Stimulated activated CD8-positive, alpha-beta memory T cell treated with anti-CD3 and anti-CD28 coated beads, Interleukin-7, amount 100 ng/mL, for 4 hours (primary cell): Measurements from ENCODE around the gene DYNLT1.
"Not testable (repeated sequence)": the region's sequence is repeated elsewhere in the genome, so short reads cannot be mapped to it uniquely, and the experiment has no call there.

Source experiments
- DNase-seq, 2 donors: peaks; one replicate each; pipeline ENCODE4 v3.0.0-alpha.2; 2020; ENCODE audit warnings: low read depth in 2 of 2

The DYNLT1 gene

GRCh38 chr6:158622545-158623190 is 21.9 kb downstream of the DYNLT1 start:
- DNase-seq, result no peak

- no peak for DNase-seq
Measured at GRCh38 chr6:158621694-158622544, 22.6 kb downstream of the DYNLT1 start.

- DNase-seq, result no peak
Measured at GRCh38 chr6:158620963-158621693, 23.4 kb downstream of the DYNLT1 start.

GRCh38 chr6:158619922-158620801 is 24.4 kb downstream of the DYNLT1 start:
- DNase-seq, result no peak

- not testable (repeated sequence) for DNase-seq
Measured at GRCh38 chr6:158618289-158618688, 26.3 kb downstream of the DYNLT1 start.

- DNase-seq, result not testable (repeated sequence)
Measured at GRCh38 chr6:158614606-158615005, 29.9 kb downstream of the DYNLT1 start.

- DNase-seq, result no peak
Measured at GRCh38 chr6:158611541-158612370, 32.8 kb downstream of the DYNLT1 start.

- DNase-seq, result no peak
Measured at GRCh38 chr6:158611039-158611438, 33.5 kb downstream of the DYNLT1 start.

GRCh38 chr6:158610319-158610968 is 34.1 kb downstream of the DYNLT1 start:
- DNase-seq, result no peak

GRCh38 chr6:158609455-158610155 is 34.9 kb downstream of the DYNLT1 start:
- no peak for DNase-seq

- no peak for DNase-seq
Measured at GRCh38 chr6:158608221-158608620, 36.3 kb downstream of the DYNLT1 start.

GRCh38 chr6:158607411-158608170 is 37.0 kb downstream of the DYNLT1 start:
- DNase-seq, result no peak

GRCh38 chr6:158606935-158607334 is 37.6 kb downstream of the DYNLT1 start:
- DNase-seq, result no peak

GRCh38 chr6:158606011-158606410 is 38.5 kb downstream of the DYNLT1 start:
- DNase-seq, result not testable (repeated sequence)

- peak in 1 of 2 donors; percentile 8 for DNase-seq
Measured at GRCh38 chr6:158605266-158605878, 39.2 kb downstream of the DYNLT1 start.

- DNase-seq, result no peak
Measured at GRCh38 chr6:158604048-158604406, 40.5 kb downstream of the DYNLT1 start.

- no peak for DNase-seq
Measured at GRCh38 chr6:158603261-158604047, 41.1 kb downstream of the DYNLT1 start.
